Measurements from ENCODE around the gene M1AP.

- TF ChIP-seq POLR2AphosphoS5 (IDR thresholded peaks at IDR 0.05; ENCODE audit: low read depth, low read length) (no peak), POLR2A (IDR thresholded peaks at IDR 0.05; ENCODE audit: low read depth, low read length) (no peak)
Observed at GRCh38 chr2:74646201-74646600, 1.9 kb downstream of the M1AP start.

Data from GM12891 (cell line).